GM19468 (cell line): ENCODE results near the gene RNF157.
"Not testable (repeated sequence)": the region's sequence is repeated elsewhere in the genome, so short reads cannot be mapped to it uniquely, and the experiment has no call there.

Experiments
- ATAC-seq: cut with Tn5 transposase; IDR thresholded peaks from one replicate; pipeline ENCODE4 v1.9.1; 2021; ENCODE audit warnings: mild to moderate bottlenecking, moderate library complexity, moderate number of reproducible peaks; ENCODE audit not compliant: unreplicated experiment; ENCODE audit errors: extremely low read depth

Gene RNF157

GRCh38 chr17:76270770-76271668, 30.7 kb upstream of the RNF157 start:
- ATAC-seq: no peak

GRCh38 chr17:76270127-76270592, 29.9 kb upstream of the RNF157 start:
- no peak for ATAC-seq

GRCh38 chr17:76268991-76269981, 29.0 kb upstream of the RNF157 start:
- no peak for ATAC-seq

GRCh38 chr17:76268015-76268749, 27.9 kb upstream of the RNF157 start:
- ATAC-seq: no peak

GRCh38 chr17:76267581-76268001, 27.3 kb upstream of the RNF157 start:
- ATAC-seq: not testable (repeated sequence)

GRCh38 chr17:76267051-76267576, 26.8 kb upstream of the RNF157 start:
- no peak for ATAC-seq

- ATAC-seq: no peak
These were observed 26.1 kb upstream of the RNF157 start for GRCh38 chr17:76266244-76266938.

- no peak for ATAC-seq
These were observed 25.4 kb upstream of the RNF157 start for GRCh38 chr17:76265624-76266243.

- peak; percentile 69 for ATAC-seq
These were observed 24.7 kb upstream of the RNF157 start, which contains the start of gene UBALD2 for GRCh38 chr17:76264755-76265623. Gene UBALD2, plus strand, starts transcription at chr17:76265348. Its CDS starts 158 bp downstream, at chr17:76265506.

- no peak for ATAC-seq
These were observed 24.1 kb upstream of the RNF157 start for GRCh38 chr17:76264425-76264754.

- ATAC-seq: no peak
These were observed 23.6 kb upstream of the RNF157 start for GRCh38 chr17:76263896-76264295.

- no peak for ATAC-seq
These were observed 22.5 kb upstream of the RNF157 start for GRCh38 chr17:76262732-76263344.

GRCh38 chr17:76261421-76262215, 21.3 kb upstream of the RNF157 start:
- ATAC-seq: no peak

GRCh38 chr17:76260669-76261068, 20.4 kb upstream of the RNF157 start:
- no peak for ATAC-seq

GRCh38 chr17:76260220-76260619, 19.9 kb upstream of the RNF157 start:
- no peak for ATAC-seq

- ATAC-seq: not testable (repeated sequence)
These were observed 16.2 kb upstream of the RNF157 start for GRCh38 chr17:76256430-76257050.
